Renal cortex interstitium (tissue), 11 donors: ENCODE results near the gene ARHGAP8. TPM values are rescaled to one million over a fixed set of nuclear protein-coding genes. Genes with fewer than 3 reads are reported as not detected.
A peak's percentile ranks its signal among the peaks of the same experiment; 100 is the strongest.

Experiments used
- DNase-seq, 11 donors: peaks; one replicate each; pipeline ENCODE4 v3.0.0-alpha.2; 2013; ENCODE audit warnings: low read depth in 9 of 11, low spot score in 4 of 11; ENCODE audit errors: extremely low read depth in 1 of 11
- polyA plus RNA-seq, 3 donors: library from polyadenylated mRNA; unstranded; fragments of 120-200 nt; gene quantifications; one replicate each; pipeline ENCODE4 v1.2.1, GENCODE V29; 2013; ENCODE audit not compliant: insufficient read length in 3 of 3

The ARHGAP8 gene
- polyA plus RNA-seq, 3 donors, result 27.4 to 57.7 (median 30.0) TPM

- DNase-seq, result no peak
Measured at GRCh38 chr22:44755417-44755816, 3.0 kb downstream of the ARHGAP8 start.

GRCh38 chr22:44755956-44756361 lies 3.6 kb downstream of the ARHGAP8 start:
- DNase-seq, result peak in 1 of 11 donors; percentile 68

- no peak for DNase-seq
Measured at GRCh38 chr22:44758344-44758973, 6.1 kb downstream of the ARHGAP8 start.

GRCh38 chr22:44759001-44759400 lies 6.6 kb downstream of the ARHGAP8 start:
- no peak for DNase-seq

- no peak for DNase-seq
Measured at GRCh38 chr22:44759430-44760310, 7.3 kb downstream of the ARHGAP8 start.

GRCh38 chr22:44760476-44760875 lies 8.1 kb downstream of the ARHGAP8 start:
- DNase-seq, result no peak

GRCh38 chr22:44761025-44761424 lies 8.7 kb downstream of the ARHGAP8 start:
- no peak for DNase-seq

GRCh38 chr22:44764373-44764772 lies 12.0 kb downstream of the ARHGAP8 start:
- DNase-seq, result no peak

- no peak for DNase-seq
Measured at GRCh38 chr22:44764974-44765373, 12.6 kb downstream of the ARHGAP8 start.

GRCh38 chr22:44765571-44766285 lies 13.4 kb downstream of the ARHGAP8 start:
- DNase-seq, result no peak

GRCh38 chr22:44773082-44773481 lies 20.7 kb downstream of the ARHGAP8 start:
- DNase-seq, result no peak

- DNase-seq, result no peak
Measured at GRCh38 chr22:44775862-44776261, 23.5 kb downstream of the ARHGAP8 start.

GRCh38 chr22:44776605-44777363 lies 24.4 kb downstream of the ARHGAP8 start:
- peak in 2 of 11 donors; percentile 50 to 52 for DNase-seq

GRCh38 chr22:44777364-44777755 lies 25.0 kb downstream of the ARHGAP8 start:
- no peak for DNase-seq

GRCh38 chr22:44780876-44781449 lies 28.6 kb downstream of the ARHGAP8 start:
- DNase-seq, result no peak

- no peak for DNase-seq
Measured at GRCh38 chr22:44782363-44782963, 30.1 kb downstream of the ARHGAP8 start.

GRCh38 chr22:44783091-44783490 lies 30.7 kb downstream of the ARHGAP8 start:
- no peak for DNase-seq

- no peak for DNase-seq
Measured at GRCh38 chr22:44783581-44783980, 31.2 kb downstream of the ARHGAP8 start.
